OCI-M1 (cell line): Measurements from ENCODE around the gene DRC7.
A peak's percentile ranks its signal among the peaks of the same experiment; 100 is the strongest.

Experiments used
- DNase-seq: peaks from one replicate; lab custom pipeline; 2025; lab: John Stamatoyannopoulos, UW

Gene DRC7, protein sequence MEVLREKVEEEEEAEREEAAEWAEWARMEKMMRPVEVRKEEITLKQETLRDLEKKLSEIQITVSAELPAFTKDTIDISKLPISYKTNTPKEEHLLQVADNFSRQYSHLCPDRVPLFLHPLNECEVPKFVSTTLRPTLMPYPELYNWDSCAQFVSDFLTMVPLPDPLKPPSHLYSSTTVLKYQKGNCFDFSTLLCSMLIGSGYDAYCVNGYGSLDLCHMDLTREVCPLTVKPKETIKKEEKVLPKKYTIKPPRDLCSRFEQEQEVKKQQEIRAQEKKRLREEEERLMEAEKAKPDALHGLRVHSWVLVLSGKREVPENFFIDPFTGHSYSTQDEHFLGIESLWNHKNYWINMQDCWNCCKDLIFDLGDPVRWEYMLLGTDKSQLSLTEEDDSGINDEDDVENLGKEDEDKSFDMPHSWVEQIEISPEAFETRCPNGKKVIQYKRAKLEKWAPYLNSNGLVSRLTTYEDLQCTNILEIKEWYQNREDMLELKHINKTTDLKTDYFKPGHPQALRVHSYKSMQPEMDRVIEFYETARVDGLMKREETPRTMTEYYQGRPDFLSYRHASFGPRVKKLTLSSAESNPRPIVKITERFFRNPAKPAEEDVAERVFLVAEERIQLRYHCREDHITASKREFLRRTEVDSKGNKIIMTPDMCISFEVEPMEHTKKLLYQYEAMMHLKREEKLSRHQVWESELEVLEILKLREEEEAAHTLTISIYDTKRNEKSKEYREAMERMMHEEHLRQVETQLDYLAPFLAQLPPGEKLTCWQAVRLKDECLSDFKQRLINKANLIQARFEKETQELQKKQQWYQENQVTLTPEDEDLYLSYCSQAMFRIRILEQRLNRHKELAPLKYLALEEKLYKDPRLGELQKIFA

DNA sequence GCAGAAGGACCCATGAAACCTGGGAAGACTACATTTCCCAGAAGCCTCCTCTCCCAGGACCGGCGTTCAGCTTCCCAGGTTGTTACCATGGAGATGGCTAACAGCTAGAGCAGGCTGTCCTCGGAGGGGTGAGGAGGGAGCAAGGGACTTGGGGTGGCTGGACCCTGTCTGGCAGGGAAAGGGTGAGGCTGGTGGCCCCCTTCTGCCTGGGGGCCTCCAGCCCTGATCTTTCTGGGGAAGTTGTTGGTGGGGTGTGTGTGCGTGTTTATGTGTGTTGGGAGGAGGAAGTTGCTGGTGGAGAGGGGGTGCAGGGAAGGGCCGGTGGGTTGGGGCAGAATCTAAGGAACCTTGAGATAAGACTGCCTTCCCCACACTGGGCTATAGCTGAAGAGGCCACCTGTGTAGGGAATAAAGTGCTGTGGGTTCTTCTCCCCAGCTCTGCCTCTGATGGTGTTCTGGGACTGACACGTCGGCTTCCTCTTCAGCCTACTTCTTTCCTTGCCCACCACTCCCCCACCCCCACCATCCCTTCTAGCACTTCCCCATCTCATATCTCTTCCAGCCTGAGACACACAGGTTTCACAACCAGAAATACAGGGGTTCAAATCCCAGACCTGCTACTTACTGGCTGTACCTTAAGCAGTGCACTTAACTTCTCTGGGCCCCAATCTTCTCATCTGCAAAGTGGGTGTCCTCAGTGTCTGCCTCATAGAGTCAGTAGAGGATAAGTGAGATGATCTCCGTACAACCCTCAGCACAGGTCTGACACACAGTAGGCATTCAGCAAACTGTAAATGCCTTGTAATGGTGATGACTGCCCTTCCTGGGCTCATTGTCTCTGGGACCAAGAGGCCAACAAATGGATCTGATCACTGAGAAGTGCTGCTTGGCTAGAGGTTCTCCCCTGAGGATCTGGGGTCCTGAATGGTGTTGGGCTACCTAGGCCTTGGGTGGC is at the start of gene DRC7:
Gene DRC7 (plus strand): TSS at position 82 of the 955 bp plus-strand sequence. CDS start 3,144 bp downstream, outside the sequence.
- peak; percentile 93 for DNase-seq

DNA sequence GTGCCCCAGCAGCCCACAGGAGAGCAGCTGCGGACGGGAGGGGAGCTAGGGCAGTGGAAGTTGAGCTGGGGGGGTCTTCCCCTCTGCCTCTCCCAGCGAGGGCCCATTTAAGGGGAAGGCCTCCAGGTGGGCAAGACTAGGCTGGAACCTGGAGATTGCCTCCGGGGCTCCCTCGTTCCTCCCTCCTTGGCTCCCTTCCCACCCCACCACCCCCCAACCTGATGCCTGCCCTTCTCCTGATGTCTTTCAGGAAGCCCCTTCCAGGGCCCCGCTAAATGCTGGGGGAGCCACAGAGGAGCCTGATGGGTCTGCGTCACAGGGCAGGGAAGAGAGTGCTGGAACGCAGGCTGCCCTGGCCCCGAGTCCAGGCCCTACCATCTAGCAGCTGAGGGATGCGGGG is 49.4 kb upstream of the DRC7 start:
- no peak for DNase-seq

DNA sequence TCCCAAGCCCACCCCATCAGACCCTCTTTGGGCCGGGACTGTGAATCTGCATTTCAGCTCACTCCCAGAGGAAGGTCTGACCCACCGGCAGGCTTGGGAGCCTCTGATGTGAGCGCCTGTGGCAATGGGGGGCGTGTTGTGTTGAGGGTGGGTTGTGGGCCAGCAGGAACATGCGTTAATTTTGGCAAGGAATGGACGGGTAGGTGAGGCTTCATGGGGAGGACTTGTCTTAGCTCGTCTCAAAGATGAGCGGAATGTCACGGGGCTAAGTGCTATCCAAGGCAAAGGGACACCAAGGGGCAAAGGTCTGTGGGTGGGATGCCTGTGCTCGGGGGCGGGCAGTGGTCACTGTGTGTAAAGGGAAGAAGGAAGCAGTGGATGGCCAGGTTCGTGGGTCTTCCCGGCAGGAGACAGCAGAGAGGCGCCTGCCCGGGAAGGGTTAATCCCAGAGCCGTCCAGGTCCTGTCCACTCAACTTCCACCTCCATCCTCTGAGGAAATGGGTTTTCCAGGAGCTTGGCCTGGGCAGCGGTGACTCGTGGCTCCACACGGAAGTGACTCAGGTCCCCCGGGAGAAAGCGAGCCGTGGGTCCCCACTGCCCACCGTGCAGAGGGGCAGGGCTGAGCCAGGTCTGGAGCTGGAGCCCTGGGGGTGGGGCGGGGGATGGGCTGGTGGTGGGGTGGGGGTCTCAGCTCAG is 48.8 kb upstream of the DRC7 start:
- no peak for DNase-seq

DNA sequence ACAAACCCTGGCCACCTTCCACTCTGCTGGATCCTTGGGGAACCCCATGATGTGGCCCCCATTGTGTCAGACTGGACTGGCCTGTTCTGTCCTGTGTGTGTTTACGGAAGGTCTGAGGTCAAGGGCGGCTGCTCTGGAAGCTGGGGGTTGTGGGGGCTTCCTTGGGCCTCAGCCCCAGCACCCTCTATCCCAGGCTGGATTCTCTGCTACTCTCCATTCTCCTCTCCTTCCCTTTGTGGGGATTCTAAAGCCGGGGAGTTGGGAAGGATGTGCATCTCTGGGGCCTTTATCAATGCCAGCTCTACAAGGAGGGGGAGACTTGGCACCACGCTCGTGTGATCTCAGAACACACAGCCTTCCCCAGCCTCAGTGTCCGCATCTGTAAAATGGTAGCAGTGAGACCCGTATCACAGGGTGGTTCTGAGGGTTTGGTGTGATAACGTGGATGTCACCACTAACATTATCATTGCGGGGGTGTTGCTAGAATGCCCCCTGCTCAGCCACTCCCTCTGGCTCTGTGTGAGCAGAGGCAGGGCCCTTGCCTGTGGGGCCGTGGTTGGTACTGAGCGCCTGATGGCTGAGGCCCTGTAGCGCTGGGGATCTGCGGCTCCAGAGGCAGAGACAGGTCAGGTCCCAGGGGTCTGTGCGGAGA is 48.1 kb upstream of the DRC7 start:
- no peak for DNase-seq

DNA sequence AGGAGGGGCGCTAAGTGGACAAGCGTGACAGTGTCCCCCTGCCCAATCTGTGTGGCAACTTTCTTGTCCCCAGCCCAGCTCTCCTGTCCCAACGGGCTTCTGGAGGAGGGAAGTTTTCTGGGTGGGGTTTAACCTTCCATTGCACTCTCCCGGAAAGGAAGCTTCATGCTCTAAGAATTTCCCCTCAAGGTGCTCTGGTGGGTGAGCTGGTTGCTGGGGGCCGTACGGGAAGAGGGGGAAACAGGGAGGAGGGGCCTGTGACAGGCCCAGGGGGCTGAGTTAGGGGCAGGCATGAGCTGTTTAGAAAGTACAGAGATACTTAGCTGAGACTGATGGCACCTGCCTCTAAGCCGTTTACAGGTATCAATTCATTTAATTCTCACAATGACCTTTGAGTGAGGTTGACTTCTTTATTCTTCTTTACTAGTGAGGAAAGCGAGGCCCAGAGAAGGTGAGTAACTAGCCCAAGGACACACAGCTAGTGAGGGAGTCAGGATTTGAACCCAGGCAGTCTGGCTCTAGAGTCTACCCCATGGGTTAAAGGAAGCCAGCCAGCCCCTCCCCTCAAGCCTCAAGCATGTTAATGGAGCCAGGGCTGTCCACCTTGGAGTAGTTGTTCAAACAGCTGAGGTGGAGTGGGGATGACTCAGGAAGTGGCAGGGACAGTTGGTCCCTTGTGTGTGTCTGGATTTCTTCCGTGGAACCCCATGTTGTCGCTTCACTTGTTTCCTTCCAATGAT is 47.3 kb upstream of the DRC7 start:
- DNase-seq = no peak

DNA sequence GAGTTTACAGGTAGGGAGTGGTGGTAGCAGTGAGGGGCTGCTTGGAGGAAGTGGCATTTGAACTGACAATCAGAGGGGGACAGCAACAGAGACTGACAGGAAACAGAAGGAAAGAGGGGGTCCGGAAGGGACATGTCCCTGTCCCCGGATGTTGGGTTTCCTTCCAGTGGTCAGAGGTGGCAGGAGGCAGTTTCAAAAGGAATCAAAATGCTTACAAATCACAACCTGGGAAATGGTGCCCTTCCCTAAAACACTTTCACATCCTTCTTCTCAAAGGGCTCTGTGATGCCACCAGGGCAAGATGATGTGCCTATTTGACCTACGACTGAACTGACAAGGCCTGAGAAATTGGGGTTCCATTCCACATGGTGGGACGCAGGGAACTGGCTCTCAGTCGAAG is 46.5 kb upstream of the DRC7 start:
- no peak for DNase-seq

DNA sequence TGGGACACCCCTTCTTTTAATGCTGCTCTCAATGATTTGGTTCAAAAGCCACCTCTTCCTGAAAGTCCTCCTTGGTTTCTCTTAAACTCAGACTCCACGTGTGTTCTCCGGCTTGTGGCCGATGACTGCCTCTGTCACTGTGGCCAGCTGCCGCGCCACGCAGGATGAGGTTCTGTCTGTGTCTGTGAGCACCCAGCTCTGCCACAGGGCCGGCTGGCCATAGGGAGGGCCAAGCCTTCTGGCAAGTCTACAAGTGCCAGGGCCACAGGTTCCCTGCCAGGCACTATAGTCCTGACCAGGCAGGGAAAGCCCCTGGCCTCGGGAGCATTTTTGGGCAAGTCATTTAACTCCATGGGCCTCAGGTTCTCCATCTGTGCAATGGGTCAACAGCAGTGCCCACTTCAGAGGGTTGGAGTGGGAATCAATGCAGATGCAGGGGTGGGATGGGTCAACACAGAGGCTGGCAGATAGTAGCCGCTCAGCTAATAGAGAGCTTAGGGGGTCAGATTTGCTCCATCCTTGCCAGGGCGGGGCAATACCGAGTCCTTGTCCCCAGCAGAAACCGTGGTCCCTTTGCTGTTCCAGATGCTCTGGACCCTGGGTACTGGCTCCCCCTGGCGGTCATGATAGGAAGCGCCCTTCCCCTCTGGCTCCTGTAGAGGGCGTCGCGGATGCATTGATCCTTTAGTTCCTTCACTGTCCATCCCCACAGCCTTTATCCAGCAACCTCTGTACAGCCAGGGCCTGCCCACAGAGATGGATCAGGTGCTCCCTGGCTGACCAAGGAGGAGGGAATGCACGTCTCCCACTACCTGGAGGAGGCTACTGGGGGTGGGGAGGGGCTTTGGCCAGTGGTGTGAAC is 45.8 kb upstream of the DRC7 start:
- DNase-seq = peak; percentile 89

DNA sequence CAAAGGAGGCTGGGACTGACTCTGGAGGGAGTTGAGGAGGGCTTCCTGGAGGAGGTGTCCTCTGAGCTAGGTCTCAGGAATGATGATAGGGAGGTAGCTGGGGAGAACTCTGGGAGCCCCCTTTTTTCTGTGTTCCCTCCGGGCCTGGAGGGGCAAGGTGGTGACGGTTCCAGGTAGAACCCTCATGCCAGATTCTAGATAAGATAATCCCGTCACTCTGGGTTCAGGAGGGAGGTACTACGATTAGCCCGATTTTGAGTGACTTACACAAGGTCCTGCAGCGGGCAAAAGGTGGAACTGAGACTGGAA is 45.2 kb upstream of the DRC7 start:
- DNase-seq = no peak

DNA sequence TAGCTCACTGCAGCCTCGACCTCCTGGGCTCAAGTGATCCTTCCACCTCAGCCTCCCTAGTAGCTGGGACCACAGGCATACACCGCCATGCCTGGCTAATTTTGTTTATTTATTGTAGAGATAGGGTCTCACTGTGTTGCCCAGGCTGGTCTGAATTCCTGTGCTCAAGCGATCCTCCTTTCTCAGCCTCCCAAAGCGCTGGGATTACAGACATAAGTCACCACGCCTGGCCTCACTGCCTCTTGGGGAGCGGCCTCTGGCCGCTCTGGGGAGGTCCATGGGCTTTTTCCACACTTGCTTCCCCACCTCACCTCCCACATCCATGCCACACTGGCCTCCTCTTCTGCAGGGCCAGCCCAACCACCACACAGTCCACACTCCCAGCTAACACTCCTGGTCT is 44.8 kb upstream of the DRC7 start:
- no peak for DNase-seq

DNA sequence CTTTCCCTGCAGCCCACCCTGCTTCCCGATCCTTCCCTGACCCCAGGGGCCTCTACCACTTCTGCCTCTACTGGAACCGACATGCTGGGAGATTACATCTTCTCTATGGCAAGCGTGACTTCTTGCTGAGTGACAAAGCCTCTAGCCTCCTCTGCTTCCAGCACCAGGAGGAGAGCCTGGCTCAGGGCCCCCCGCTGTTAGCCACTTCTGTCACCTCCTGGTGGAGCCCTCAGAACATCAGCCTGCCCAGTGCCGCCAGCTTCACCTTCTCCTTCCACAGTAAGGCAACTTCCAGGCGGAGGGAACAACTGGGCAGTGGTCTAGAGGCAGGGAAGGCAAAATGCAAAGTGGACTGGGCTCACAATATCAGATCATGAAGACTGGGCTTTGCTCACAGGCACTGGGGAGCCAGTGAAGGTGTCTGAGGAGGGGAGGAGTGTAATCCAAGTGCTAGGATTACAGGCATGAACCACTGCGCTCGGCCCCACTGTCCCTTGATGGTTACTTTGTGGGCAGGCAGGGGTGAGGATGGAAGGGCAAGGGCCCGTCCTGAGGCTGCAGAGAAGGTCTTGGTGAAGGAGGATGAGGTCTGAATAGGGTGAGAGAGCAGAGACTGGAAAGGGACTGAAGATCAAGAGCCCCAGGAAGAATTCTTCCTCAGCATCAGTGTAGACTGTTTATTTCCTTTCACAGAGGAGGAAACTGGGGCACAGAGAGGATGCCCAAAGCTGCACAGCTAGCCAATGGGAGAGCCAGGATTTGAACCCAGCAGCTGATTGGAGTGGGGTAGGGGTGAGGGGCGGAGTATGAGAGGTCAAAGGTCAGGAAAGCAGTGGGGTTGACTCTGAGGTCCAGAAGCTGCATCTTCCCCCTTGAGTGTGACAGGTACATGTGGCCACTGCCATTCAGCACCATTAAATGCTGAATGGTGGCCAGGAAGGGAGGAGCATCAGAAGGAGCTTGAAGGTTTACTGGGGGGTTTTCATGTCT is 43.0 kb upstream of the DRC7 start:
- DNase-seq = peak; percentile 7

DNA sequence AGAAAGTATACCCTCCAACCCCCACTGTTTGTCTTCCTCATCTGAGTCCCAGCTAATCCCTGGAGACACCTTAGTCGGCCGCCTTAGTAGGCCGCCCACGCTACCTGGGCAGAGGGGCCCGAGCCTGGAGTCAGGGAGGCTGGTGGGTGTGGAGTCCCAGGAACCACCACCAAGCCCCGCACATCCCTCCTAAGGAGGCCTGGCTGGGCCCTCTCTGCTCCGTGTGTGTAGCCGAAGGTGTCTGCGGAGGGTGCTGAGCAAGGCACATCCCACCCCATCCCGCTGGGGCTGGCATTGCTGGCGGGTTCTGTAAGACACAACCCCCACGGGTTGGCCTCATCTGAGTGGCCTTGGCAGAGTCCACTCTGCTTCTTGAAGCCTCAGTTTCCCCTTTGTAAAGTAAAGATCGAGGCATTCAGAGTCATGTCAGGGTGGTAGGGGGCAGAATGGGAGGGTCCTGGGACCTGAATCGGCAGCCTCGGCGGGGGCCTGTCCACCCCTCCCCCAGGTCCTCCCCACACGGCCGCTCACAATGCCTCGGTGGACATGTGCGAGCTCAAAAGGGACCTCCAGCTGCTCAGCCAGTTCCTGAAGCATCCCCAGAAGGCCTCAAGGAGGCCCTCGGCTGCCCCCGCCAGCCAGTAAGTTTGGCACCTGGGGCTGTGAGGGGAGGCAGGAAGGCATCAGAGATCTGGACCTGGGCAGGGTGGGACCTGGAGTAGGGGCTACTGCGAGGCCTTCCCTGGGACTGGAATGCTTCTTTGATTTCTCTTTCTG is 41.7 kb upstream of the DRC7 start:
- DNase-seq = no peak

DNA sequence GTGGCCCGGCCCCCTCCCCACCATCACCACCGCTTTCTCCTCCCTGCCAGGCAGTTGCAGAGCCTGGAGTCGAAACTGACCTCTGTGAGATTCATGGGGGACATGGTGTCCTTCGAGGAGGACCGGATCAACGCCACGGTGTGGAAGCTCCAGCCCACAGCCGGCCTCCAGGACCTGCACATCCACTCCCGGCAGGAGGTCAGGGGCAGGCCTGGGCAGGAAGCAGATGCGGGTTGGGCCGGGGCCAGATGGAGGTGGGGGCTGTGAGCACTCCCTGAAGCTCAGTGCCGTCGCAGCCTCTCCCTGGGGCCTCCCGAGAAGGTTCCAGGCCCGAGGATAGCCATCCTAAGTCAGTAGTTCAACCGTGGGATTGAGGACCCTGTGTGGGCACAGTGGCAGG is 40.7 kb upstream of the DRC7 start:
- no peak for DNase-seq

DNA sequence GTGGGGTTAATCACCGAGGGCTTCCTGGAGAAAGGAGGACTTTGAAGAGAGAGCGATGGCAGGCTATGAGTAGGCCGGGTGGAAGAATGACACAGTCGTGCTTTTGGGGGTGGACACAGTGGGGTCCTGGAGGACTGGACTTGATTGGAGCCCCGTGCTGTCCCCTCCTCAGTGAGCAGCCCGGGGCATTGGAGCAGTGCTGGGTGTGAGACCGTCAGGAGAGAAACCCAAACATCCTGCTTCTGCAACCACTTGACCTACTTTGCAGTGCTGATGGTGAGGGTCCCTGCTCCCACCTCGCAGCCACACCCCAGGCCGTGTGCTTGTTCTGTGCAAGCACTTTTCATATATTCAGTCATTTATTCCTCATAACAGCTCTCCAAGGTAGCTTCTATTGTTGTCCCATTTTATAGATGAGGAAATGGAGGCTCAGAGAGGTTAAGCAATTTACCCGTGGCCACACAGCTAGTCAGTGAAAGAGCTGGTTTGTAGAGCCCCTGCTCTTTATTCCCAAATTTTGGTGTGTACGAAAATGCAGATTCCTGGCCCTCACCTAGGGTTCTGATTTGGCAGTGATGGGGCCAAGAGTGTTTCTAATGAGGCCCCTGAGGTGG is 38.2 kb upstream of the DRC7 start:
- DNase-seq = no peak

DNA sequence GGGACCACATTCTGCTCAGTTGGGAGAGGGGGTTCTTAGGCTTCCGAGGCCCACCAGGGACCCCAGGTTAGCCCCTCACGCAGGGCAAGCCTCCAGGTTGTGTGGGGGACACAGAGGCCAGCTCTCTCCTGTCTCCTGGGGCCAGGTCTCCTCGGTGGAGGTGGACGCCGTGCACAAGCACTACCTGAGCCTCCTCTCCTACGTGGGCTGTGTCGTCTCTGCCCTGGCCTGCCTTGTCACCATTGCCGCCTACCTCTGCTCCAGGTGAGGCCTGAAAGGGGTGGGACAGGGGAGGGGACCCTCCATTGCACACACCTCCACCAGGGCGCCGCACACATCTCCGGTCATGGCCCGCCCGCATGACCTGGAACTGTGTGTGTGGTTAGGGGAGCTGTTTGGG is 37.4 kb upstream of the DRC7 start:
- no peak for DNase-seq

DNA sequence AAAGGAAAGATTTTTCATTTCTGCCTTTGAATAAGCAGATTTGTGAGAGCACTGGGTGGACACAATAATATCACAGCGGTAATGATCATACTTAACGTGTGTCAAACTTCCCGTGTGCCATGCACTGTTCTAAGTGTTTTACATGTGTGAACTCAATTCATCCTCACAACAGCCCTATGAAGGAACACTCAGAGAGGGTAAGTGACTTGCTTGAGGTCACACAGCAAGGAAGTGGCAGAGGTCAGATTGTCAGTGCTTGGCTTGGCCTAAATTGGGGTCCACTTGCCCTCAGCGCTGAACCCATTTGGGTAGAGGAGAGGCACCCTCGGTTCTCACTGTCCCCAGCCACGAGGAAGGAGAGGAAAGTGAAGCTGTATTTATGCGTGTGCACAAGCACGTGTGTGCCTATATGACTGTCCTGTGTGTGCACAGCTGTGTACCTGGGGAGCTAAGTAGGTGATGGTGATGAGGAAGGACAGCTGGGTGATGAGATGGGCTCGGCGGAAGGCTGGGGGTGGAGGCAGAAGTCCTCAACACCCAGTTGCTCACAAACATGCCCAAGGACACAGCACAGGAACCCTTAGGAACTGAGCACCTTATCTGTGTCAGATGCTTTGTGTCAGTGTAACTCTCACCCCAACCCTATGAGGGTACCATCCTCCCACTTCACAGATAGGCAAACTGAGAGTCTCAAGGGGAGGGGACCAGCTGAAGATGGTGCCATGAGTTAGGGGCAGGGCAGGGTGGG is 36.3 kb upstream of the DRC7 start:
- DNase-seq = no peak
